Measurements from ENCODE around the gene JPH3.

JPH3 gene

GRCh38 chr16:87739801-87740200 is 137.5 kb downstream of the JPH3 start:
- TF ChIP-seq ZFX (IDR thresholded peaks at IDR 0.05) (no peak), CTCF (conservative IDR thresholded peaks at IDR 0.05) (no peak)
- no peak overlapping the region for H3K27ac ChIP-seq

DNA sequence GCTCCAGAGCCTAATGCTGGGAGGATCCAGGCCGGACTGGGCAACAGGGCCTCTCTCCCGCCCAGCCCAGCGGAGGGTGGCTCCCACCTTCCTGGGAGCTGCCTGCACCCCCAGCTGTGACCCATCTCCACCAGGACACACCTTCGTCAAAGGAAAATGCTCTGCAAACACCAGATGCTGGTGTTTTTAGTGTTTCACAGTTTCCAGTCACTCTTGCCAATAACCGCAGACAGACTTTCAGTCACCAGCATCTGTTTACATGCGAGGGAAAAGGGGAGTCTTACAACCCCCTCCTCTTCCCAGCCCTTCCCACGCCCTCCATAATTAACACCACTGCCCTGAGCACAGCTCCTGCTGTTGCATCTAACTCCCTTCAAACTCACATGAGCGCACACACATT is 138.1 kb downstream of the JPH3 start:
- TF ChIP-seq ZFX (IDR thresholded peaks at IDR 0.05) (no peak), CTCF (conservative IDR thresholded peaks at IDR 0.05) (no peak)
- H3K27ac ChIP-seq: no peak overlapping the region

DNA sequence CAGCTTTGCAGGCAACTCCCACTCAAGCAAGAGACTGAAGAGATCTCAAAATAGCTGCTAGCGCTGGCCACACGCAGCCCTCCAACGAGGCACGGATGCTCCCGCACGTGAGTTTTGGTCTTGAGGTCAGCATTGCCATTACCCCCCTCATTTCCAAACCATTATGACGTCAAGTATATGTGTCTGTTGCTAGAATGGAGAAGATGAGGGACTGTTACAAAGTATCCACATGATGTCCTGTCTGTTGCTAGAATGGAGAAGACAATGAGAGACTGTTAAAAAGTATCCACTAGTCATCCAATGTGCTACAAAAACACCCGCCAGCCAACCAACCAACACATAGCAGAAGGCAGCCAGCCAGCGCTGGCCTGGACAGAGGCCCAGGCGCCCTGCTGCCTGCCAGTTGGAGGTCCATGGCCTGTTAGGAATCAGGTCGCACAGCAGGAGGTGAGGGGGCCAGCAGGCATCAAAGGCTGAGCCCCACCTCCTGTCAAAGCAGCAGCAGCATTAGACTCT is 138.7 kb downstream of the JPH3 start:
- H3K27ac ChIP-seq: no peak overlapping the region
- TF ChIP-seq ZFX (IDR thresholded peaks at IDR 0.05) (no peak), CTCF (conservative IDR thresholded peaks at IDR 0.05) (no peak)

- H3K27ac ChIP-seq: no peak overlapping the region
- TF ChIP-seq ZFX (IDR thresholded peaks at IDR 0.05) (no peak), CTCF (conservative IDR thresholded peaks at IDR 0.05) (no peak)
These were observed 139.6 kb downstream of the JPH3 start for GRCh38 chr16:87741700-87742415.

- no peak overlapping the region for H3K27ac ChIP-seq
- TF ChIP-seq CTCF (conservative IDR thresholded peaks at IDR 0.05) (no peak), ZFX (IDR thresholded peaks at IDR 0.05) (no peak)
These were observed 140.6 kb downstream of the JPH3 start for GRCh38 chr16:87742781-87743490.

- no peak for TF ChIP-seq ZFX (IDR thresholded peaks at IDR 0.05)
- no peak for TF ChIP-seq CTCF (conservative IDR thresholded peaks at IDR 0.05)
- H3K27ac ChIP-seq: no peak overlapping the region
These were observed 142.6 kb downstream of the JPH3 start for GRCh38 chr16:87744750-87745514.

Data from C4-2B (cell line).